ENCODE results near the gene BPIFB6.

BPIFB6 gene

GRCh38 chr20:33031531-33031930 lies at the start of gene BPIFB6:
BPIFB6 (plus strand) TSS chr20:33031648; CDS start chr20:33031648, 0 bp downstream.
- DNase-seq: no peak

- DNase-seq: no peak
Measured at GRCh38 chr20:32982617-32983458, 48.6 kb upstream of the BPIFB6 start.

- no peak for DNase-seq
Measured at GRCh38 chr20:32983459-32984112, 47.9 kb upstream of the BPIFB6 start.

GRCh38 chr20:32984196-32984595 lies 47.3 kb upstream of the BPIFB6 start:
- DNase-seq: no peak

- DNase-seq: no peak
Measured at GRCh38 chr20:32984631-32985354, 46.7 kb upstream of the BPIFB6 start.

- no peak for DNase-seq
Measured at GRCh38 chr20:32985596-32985995, 45.9 kb upstream of the BPIFB6 start.

- DNase-seq: no peak
Measured at GRCh38 chr20:32986331-32986966, 45.0 kb upstream of the BPIFB6 start.

GRCh38 chr20:32987044-32987825 lies 44.2 kb upstream of the BPIFB6 start:
- no peak for DNase-seq

- no peak for DNase-seq
Measured at GRCh38 chr20:32988008-32988407, 43.4 kb upstream of the BPIFB6 start.

- DNase-seq: no peak
Measured at GRCh38 chr20:32989507-32990283, 41.8 kb upstream of the BPIFB6 start.

- DNase-seq: no peak
Measured at GRCh38 chr20:32990426-32990825, 41.0 kb upstream of the BPIFB6 start.

GRCh38 chr20:32991383-32991782 lies 40.1 kb upstream of the BPIFB6 start:
- no peak for DNase-seq

- no peak for DNase-seq
Measured at GRCh38 chr20:32991792-32992641, 39.4 kb upstream of the BPIFB6 start.

GRCh38 chr20:32993496-32994050 lies 37.9 kb upstream of the BPIFB6 start:
- no peak for DNase-seq

- no peak for DNase-seq
Measured at GRCh38 chr20:32995802-32996201, 35.6 kb upstream of the BPIFB6 start.

GRCh38 chr20:32997431-32997830 lies 34.0 kb upstream of the BPIFB6 start:
- DNase-seq: no peak

- DNase-seq: no peak
Measured at GRCh38 chr20:32999603-33000250, 31.7 kb upstream of the BPIFB6 start.

- DNase-seq: no peak
Measured at GRCh38 chr20:33000802-33001466, 30.5 kb upstream of the BPIFB6 start.

Measured in activated CD4-positive, alpha-beta T cell treated with anti-CD3 and anti-CD28 coated beads for 1 hour (primary cell).